Nephron (organoid): Measurements from ENCODE around the gene ZMYM2.

ENCODE experiments used
- H3K27ac Mint-ChIP-seq, 3 experiments: 2 replicates each; pipeline ENCODE4 v1.8.0; 2020; ENCODE audit warnings: mixed read lengths in 3 of 3, mild to moderate bottlenecking in 2 of 3, moderate library complexity in 1 of 3
- H3K27me3 Mint-ChIP-seq: 2 replicates; pipeline ENCODE4 v1.8.0; 2021; ENCODE audit warnings: low read depth, mild to moderate bottlenecking, moderate library complexity, mixed read lengths
- H3K36me3 Mint-ChIP-seq: 2 replicates; pipeline ENCODE4 v1.8.0; 2020; ENCODE audit warnings: low read depth, mixed read lengths
- H3K4me1 Mint-ChIP-seq: 2 replicates; pipeline ENCODE4 v1.8.0; 2020; ENCODE audit warnings: mixed read lengths
- H3K4me3 Mint-ChIP-seq, 3 experiments: 2 replicates each; pipeline ENCODE4 v1.8.0; 2020; ENCODE audit warnings: mild to moderate bottlenecking in 3 of 3, mixed read lengths in 3 of 3, moderate library complexity in 2 of 3
- H3K9me3 Mint-ChIP-seq: 2 replicates; pipeline ENCODE4 v1.8.0; 2020; ENCODE audit warnings: mixed read lengths
- TF ChIP-seq, protein P1 (sequence below), 3 experiments: fragments of 200-600 bp; sonication (generic); IDR thresholded peaks; one replicate each; pipeline ENCODE4 v1.5.0; 2021; ENCODE audit warnings: antibody characterized with exemption in 3 of 3; ENCODE audit not compliant: unreplicated experiment in 3 of 3

Gene ZMYM2

DNA sequence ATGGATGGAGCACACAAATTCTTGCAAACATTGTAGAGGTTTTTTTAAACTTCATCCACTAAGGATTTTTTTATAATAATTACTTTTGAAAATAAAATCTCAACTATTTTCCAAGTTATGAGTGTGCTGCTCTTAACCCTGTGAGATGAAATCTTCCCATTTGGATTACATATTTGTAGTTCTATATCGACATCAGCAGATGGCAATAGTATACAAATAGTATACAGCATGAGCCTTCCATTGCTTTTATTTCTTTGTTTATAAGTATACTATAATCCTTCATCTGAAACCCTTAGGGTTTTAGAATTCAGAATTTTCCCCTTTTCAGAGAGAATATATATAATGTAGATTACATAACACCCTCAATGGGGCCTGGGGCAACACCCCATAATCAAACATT is 131.8 kb downstream of the ZMYM2 start:
- TF ChIP-seq, protein P1, sequence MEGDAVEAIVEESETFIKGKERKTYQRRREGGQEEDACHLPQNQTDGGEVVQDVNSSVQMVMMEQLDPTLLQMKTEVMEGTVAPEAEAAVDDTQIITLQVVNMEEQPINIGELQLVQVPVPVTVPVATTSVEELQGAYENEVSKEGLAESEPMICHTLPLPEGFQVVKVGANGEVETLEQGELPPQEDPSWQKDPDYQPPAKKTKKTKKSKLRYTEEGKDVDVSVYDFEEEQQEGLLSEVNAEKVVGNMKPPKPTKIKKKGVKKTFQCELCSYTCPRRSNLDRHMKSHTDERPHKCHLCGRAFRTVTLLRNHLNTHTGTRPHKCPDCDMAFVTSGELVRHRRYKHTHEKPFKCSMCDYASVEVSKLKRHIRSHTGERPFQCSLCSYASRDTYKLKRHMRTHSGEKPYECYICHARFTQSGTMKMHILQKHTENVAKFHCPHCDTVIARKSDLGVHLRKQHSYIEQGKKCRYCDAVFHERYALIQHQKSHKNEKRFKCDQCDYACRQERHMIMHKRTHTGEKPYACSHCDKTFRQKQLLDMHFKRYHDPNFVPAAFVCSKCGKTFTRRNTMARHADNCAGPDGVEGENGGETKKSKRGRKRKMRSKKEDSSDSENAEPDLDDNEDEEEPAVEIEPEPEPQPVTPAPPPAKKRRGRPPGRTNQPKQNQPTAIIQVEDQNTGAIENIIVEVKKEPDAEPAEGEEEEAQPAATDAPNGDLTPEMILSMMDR (IDR thresholded peaks at IDR 0.05; ENCODE audit: unreplicated experiment in 3 of 3): peak in 2 of 3 experiments; percentile 27 to 29
- H3K9me3 Mint-ChIP-seq: no peaks in the 10 kb centered on the region
- no peaks in the 10 kb centered on the region for H3K27me3 Mint-ChIP-seq
- H3K36me3 Mint-ChIP-seq: peaks cover 18% of the 10 kb centered on the region
- H3K4me3 Mint-ChIP-seq: no peak overlapping the region
- no peak overlapping the region for H3K27ac Mint-ChIP-seq
- no peaks in the 10 kb centered on the region for H3K4me1 Mint-ChIP-seq

GRCh38 chr13:20093951-20094350 is 135.4 kb downstream of the ZMYM2 start:
- Mint-ChIP-seq H3K9me3 (no peaks in the 10 kb centered on the region), H3K36me3 (no peaks in the 10 kb centered on the region), H3K27ac (no peak overlapping the region)

GRCh38 chr13:20099319-20099718 is 140.8 kb downstream of the ZMYM2 start:
- H3K27me3 Mint-ChIP-seq: peaks cover 26% of the 10 kb centered on the region
- TF ChIP-seq, protein P1 (IDR thresholded peaks at IDR 0.05; ENCODE audit: unreplicated experiment in 3 of 3): no peak
- no peaks in the 10 kb centered on the region for H3K36me3 Mint-ChIP-seq

More at GRCh38 chr13:20093951-20094350, 135.4 kb downstream of the ZMYM2 start:
- Mint-ChIP-seq H3K4me1 (no peaks in the 10 kb centered on the region), H3K4me3 (no peak overlapping the region), H3K27me3 (peaks cover 3% of the 10 kb centered on the region)
- TF ChIP-seq, protein P1 (IDR thresholded peaks at IDR 0.05; ENCODE audit: unreplicated experiment in 3 of 3): no peak

GRCh38 chr13:20101467-20102316 is 143.2 kb downstream of the ZMYM2 start:
- peaks cover 28% of the 10 kb centered on the region for H3K27me3 Mint-ChIP-seq
- H3K4me1 Mint-ChIP-seq: no peaks in the 10 kb centered on the region
- H3K27ac Mint-ChIP-seq: no peak overlapping the region
- no peak overlapping the region for H3K4me3 Mint-ChIP-seq
- no peaks in the 10 kb centered on the region for H3K36me3 Mint-ChIP-seq
- H3K9me3 Mint-ChIP-seq: no peaks in the 10 kb centered on the region
- TF ChIP-seq, protein P1 (IDR thresholded peaks at IDR 0.05; ENCODE audit: unreplicated experiment in 3 of 3): no peak

More at GRCh38 chr13:20099319-20099718, 140.8 kb downstream of the ZMYM2 start:
- H3K27ac Mint-ChIP-seq: no peak overlapping the region
- H3K4me1 Mint-ChIP-seq: no peaks in the 10 kb centered on the region
- no peak overlapping the region for H3K4me3 Mint-ChIP-seq
- H3K9me3 Mint-ChIP-seq: no peaks in the 10 kb centered on the region

DNA sequence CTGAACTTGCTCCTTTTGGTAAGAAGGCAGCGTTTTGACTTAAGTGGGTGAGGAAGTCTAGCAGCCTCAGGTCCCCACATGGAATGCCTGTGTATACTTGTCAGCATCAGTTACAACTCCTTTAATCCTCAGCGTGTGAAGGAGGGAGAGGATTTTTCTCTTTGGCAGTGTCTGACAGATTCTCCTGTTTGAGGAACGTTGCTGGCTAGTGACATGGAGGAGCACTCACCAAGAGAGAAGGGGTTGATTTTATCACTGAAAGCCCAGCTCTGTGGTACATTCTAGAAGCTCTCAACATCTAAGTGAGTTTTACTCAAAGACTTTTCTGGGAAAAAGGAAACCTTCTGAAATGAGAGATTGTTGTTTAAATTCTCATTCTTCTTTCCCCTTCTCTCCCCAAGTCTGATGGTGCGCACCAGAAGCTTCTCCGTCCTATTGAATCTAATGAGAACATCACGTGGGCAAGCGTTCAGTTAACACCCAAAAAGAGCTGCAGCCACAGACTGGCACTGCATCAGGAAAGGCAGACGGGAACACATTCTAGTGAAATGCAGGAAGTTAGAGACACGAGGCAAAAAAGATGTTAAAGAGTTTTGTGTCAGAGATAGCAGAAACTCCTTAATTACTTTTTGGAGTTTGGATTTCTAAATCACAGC is 144.1 kb downstream of the ZMYM2 start:
- Mint-ChIP-seq H3K27ac (no peak overlapping the region), H3K27me3 (peaks cover 28% of the 10 kb centered on the region), H3K36me3 (no peaks in the 10 kb centered on the region), H3K4me1 (no peaks in the 10 kb centered on the region), H3K4me3 (no peak overlapping the region), H3K9me3 (no peaks in the 10 kb centered on the region)
- TF ChIP-seq, protein P1 (IDR thresholded peaks at IDR 0.05; ENCODE audit: unreplicated experiment in 3 of 3): no peak
